Ectodermal cell (in vitro differentiated cells): ENCODE results near the gene TMC4.
"Not testable (repeated sequence)": the region's sequence is repeated elsewhere in the genome, so short reads cannot be mapped to it uniquely, and the experiment has no call there.

ENCODE experiments used
- H3K27ac ChIP-seq: 2 replicates; pipeline ENCODE4 v1.7.0; 2013; ENCODE audit warnings: mild to moderate bottlenecking, low read depth, low read length; ENCODE audit not compliant: insufficient read depth, poor library complexity, severe bottlenecking
- H3K27me3 ChIP-seq: 2 replicates; pipeline ENCODE4 v1.7.0; 2013; ENCODE audit warnings: mild to moderate bottlenecking, low read length; ENCODE audit not compliant: insufficient read depth, control insufficient read depth, poor library complexity, severe bottlenecking
- H3K36me3 ChIP-seq: one replicate; pipeline ENCODE4 v1.7.0; 2013; ENCODE audit warnings: low read length; ENCODE audit not compliant: control insufficient read depth, insufficient read depth
- H3K4me1 ChIP-seq: one replicate; pipeline ENCODE4 v1.7.0; 2013; ENCODE audit warnings: low read length; ENCODE audit not compliant: control insufficient read depth, insufficient read depth
- H3K4me3 ChIP-seq: 2 replicates; pipeline ENCODE4 v1.7.0; 2013; ENCODE audit warnings: low read depth, low read length, control low read depth; ENCODE audit not compliant: insufficient read depth
- H3K9me3 ChIP-seq: 2 replicates; pipeline ENCODE4 v1.7.0; 2013; ENCODE audit warnings: mild to moderate bottlenecking, low read length, moderate library complexity; ENCODE audit not compliant: control insufficient read depth
- WGBS, 2 experiments: methylation state at CpG; one replicate each; pipeline ENCODE4 v1.1.7; 2013; ENCODE audit warnings: missing lambda C conversion rate in 2 of 2; 5-methylcytosine and 5-hydroxymethylcytosine counted together

The TMC4 gene

GRCh38 chr19:54179262-54179852, 6.4 kb upstream of the TMC4 start:
- Histone ChIP-seq H3K36me3 (peaks cover 14% of the 10 kb centered on the region), H3K9me3 (no peaks in the 10 kb centered on the region), H3K4me1 (peaks cover 14% of the 10 kb centered on the region), H3K4me3 (no peak overlapping the region), H3K27me3 (no peaks in the 10 kb centered on the region), H3K27ac (peak overlapping the region; percentile 80)
- WGBS, 2 experiments, result 85 to 88% methylated on average over 10 of the region's 10 CpGs

- Histone ChIP-seq H3K27me3 (no peaks in the 10 kb centered on the region), H3K4me3 (no peak overlapping the region), H3K9me3 (no peaks in the 10 kb centered on the region), H3K36me3 (peaks cover 13% of the 10 kb centered on the region), H3K4me1 (peaks cover 14% of the 10 kb centered on the region), H3K27ac (peak overlapping the region; percentile 80)
- 89 to 91% methylated on average over 23 of the region's 23 CpGs for WGBS, 2 experiments
Measured at GRCh38 chr19:54178581-54179261, 5.8 kb upstream of the TMC4 start.

GRCh38 chr19:54173951-54174834, 1.2 kb upstream of the TMC4 start:
- no peak overlapping the region for H3K4me3 ChIP-seq
- H3K27ac ChIP-seq, result no peak overlapping the region
- H3K9me3 ChIP-seq, result no peaks in the 10 kb centered on the region
- H3K4me1 ChIP-seq, result peaks cover 12% of the 10 kb centered on the region
- no peaks in the 10 kb centered on the region for H3K27me3 ChIP-seq
- 85 to 86% methylated on average over 25 of the region's 25 CpGs for WGBS, 2 experiments
- peaks cover 4% of the 10 kb centered on the region for H3K36me3 ChIP-seq

- H3K27ac ChIP-seq, result no peak overlapping the region
- H3K27me3 ChIP-seq, result no peaks in the 10 kb centered on the region
- 66 to 72% methylated on average over 15 of the region's 15 CpGs for whole genome bisulfite sequencing, 2 experiments
- peaks cover 6% of the 10 kb centered on the region for H3K4me1 ChIP-seq
- H3K36me3 ChIP-seq, result peaks cover 4% of the 10 kb centered on the region
- no peaks in the 10 kb centered on the region for H3K9me3 ChIP-seq
- H3K4me3 ChIP-seq, result no peak overlapping the region
Measured at GRCh38 chr19:54173359-54173699, 369 bp upstream of the TMC4 start.

- not testable (repeated sequence) for H3K27me3 ChIP-seq, H3K9me3 ChIP-seq, H3K27ac ChIP-seq, H3K4me3 ChIP-seq, H3K36me3 ChIP-seq, H3K4me1 ChIP-seq
- WGBS, 2 experiments, result 80 to 85% methylated on average over 17 to 19 of the region's 23 CpGs
Measured at GRCh38 chr19:54171736-54172431, 1.1 kb downstream of the TMC4 start.

GRCh38 chr19:54169149-54169740, 3.7 kb downstream of the TMC4 start:
- H3K36me3 ChIP-seq, result no peaks in the 10 kb centered on the region

GRCh38 chr19:54168174-54168917, 4.6 kb downstream of the TMC4 start:
- Histone ChIP-seq H3K27ac (no peak overlapping the region), H3K4me1 (peaks cover 6% of the 10 kb centered on the region), H3K4me3 (no peak overlapping the region), H3K9me3 (no peaks in the 10 kb centered on the region), H3K27me3 (peaks cover 4% of the 10 kb centered on the region), H3K36me3 (no peaks in the 10 kb centered on the region)
- 35 to 37% methylated on average over 25 of the region's 25 CpGs for WGBS, 2 experiments

More at GRCh38 chr19:54169149-54169740, 3.7 kb downstream of the TMC4 start:
- no peaks in the 10 kb centered on the region for H3K9me3 ChIP-seq
- H3K27ac ChIP-seq, result no peak overlapping the region
- WGBS, 2 experiments, result 91% methylated on average over 21 of the region's 21 CpGs
- peaks cover 2% of the 10 kb centered on the region for H3K27me3 ChIP-seq
- H3K4me3 ChIP-seq, result no peak overlapping the region
- peaks cover 6% of the 10 kb centered on the region for H3K4me1 ChIP-seq

GRCh38 chr19:54165222-54165621, 7.7 kb downstream of the TMC4 start:
- H3K4me3 ChIP-seq, result no peak overlapping the region
- 94 to 95% methylated on average over 25 of the region's 25 CpGs for WGBS, 2 experiments

GRCh38 chr19:54164369-54165068, 8.4 kb downstream of the TMC4 start:
- H3K9me3 ChIP-seq, result no peaks in the 10 kb centered on the region
- H3K36me3 ChIP-seq, result no peaks in the 10 kb centered on the region
- no peak overlapping the region for H3K4me3 ChIP-seq
- WGBS, 2 experiments, result 55 to 57% methylated on average over 36 to 37 of the region's 37 CpGs
- H3K4me1 ChIP-seq, result peaks cover 7% of the 10 kb centered on the region
- H3K27ac ChIP-seq, result no peak overlapping the region
- H3K27me3 ChIP-seq, result peaks cover 4% of the 10 kb centered on the region

More at GRCh38 chr19:54165222-54165621, 7.7 kb downstream of the TMC4 start:
- H3K9me3 ChIP-seq, result no peaks in the 10 kb centered on the region
- peaks cover 4% of the 10 kb centered on the region for H3K27me3 ChIP-seq
- H3K27ac ChIP-seq, result no peak overlapping the region
- peaks cover 7% of the 10 kb centered on the region for H3K4me1 ChIP-seq
- H3K36me3 ChIP-seq, result no peaks in the 10 kb centered on the region
